HG03097 (cell line): ENCODE measurements around the gene ADAMTS19.

ENCODE experiments used
- ATAC-seq: cut with Tn5 transposase; IDR thresholded peaks from one replicate; pipeline ENCODE4 v1.9.1; 2021; ENCODE audit not compliant: unreplicated experiment, low FRiP score

Gene ADAMTS19

GRCh38 chr5:129661366-129662035 is 201.4 kb downstream of the ADAMTS19 start:
- ATAC-seq, result no peak

GRCh38 chr5:129664336-129664937 is 204.3 kb downstream of the ADAMTS19 start:
- ATAC-seq, result no peak

GRCh38 chr5:129670957-129671500 is 210.9 kb downstream of the ADAMTS19 start:
- ATAC-seq, result no peak

GRCh38 chr5:129672006-129672405 is 211.9 kb downstream of the ADAMTS19 start:
- no peak for ATAC-seq

- ATAC-seq, result no peak
Measured at GRCh38 chr5:129679671-129680070, 219.6 kb downstream of the ADAMTS19 start.

GRCh38 chr5:129687941-129688340 is 227.8 kb downstream of the ADAMTS19 start:
- no peak for ATAC-seq

DNA sequence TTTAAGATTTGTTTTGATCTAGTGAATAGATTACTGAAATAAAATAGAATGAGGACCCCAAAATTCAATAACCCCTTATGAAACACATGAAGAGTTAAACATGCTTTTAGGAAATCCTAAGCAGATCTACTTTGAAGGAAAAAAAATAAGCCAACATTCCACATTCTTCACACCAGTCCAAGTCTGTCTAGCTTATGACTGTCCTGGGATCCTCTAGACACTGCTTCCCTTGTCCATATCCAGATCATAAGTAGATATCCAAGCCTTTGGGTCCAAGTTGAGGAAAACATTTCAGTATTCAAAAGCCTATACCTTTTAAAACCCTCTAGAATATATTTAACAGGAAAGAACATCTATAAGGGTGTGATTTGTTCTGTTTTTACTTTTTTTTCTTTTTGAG is 228.9 kb downstream of the ADAMTS19 start:
- no peak for ATAC-seq

DNA sequence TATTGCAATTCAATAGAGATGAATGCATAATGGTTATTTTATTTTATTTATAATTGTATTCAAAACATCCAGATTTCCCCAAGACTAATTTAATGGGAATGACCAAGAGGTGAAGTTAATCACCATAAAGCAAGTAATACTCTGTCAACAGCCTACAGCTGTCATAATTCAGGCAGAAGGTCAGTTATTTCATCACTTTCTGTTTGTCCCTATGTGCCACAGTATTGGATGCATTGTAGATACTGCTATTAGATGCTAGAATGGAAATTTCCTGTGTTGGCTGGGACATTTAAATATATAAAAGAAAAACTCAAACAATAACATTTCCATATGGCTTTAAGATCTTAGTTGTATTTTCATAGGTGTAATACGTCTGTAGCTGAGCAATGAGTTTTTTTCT is 231.1 kb downstream of the ADAMTS19 start:
- ATAC-seq, result no peak

DNA sequence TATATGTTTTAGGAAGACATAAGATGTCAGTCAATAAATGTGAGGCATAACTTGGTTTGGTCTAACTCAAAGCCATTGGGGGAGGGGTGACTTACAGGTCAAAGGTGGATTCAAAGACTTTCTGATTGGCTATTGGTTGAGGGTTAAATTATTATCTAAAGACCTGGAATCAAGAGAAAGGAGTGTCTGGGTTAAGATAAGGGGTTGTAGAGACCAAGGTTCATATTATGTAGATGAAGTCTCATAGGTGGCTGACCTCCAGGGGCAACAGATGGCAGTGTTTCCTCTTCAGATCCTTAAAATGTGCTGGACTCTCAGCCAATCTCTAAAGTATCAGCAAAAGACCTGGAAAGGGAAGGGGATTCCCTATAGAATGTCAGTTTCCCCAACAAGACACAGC is 236.5 kb downstream of the ADAMTS19 start:
- no peak for ATAC-seq

DNA sequence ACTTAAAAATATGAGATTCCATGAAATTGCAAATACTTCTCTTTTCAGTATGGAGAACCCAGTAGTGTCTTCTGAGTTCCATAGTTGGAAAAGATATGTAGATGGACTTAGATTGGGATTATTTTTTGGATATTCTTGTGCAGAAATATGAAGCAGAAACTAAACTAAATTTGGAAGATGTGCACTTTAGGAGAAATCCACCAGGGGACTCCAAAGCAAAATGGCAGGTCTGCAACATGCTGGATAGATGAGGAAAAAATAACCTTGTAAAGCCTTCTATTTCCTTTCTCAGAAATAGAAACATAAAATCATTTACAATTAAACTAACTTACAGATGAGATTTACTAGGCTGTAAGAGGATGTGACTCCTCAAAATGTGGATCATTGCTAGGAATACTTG is 238.6 kb downstream of the ADAMTS19 start:
- no peak for ATAC-seq

DNA sequence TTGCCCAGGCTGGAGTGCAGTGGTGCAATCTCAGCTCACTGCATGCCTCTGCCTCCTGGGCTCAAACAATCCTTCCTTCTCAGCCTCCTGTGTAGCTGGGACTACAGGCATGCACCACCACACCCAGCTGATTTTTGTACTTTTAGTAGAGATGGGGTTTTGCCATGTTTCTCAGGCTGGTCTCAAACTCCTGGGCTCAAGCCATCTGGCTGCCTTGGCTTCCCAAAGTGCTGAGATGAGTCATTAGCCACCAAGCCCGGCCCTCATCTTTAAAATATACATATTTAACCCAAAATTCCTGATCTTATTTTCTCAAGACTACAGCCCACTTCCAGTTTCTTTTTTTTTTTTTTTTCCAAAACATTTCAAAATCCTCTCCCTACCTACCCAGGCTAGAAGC is 256.1 kb downstream of the ADAMTS19 start:
- ATAC-seq, result no peak

DNA sequence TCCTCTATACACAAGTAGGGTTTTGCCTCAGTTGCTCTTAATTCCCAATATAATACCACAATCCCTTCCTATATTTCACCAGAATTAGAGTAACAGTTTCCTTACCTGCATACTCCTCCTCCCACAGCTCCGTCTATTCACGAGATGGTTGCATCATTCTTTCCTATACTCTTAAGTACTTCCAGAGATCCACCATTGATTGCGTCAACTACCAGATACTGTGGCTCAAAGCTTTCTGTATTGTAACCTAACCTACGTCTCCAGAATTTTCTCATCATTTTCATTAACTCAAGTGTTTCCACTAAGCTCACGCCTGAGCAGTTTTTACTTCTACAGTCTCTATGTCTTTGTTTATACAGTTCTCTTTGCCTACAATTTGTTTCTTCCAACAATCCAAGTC is 256.6 kb downstream of the ADAMTS19 start:
- ATAC-seq, result no peak

GRCh38 chr5:129717751-129718310 is 257.7 kb downstream of the ADAMTS19 start:
- ATAC-seq, result no peak

- ATAC-seq, result no peak
Measured at GRCh38 chr5:129718471-129719090, 258.5 kb downstream of the ADAMTS19 start.

GRCh38 chr5:129724222-129724621 is 264.1 kb downstream of the ADAMTS19 start:
- no peak for ATAC-seq

- ATAC-seq, result no peak
Measured at GRCh38 chr5:129724647-129725046, 264.5 kb downstream of the ADAMTS19 start.

- no peak for ATAC-seq
Measured at GRCh38 chr5:129739773-129740172, 279.7 kb downstream of the ADAMTS19 start.

DNA sequence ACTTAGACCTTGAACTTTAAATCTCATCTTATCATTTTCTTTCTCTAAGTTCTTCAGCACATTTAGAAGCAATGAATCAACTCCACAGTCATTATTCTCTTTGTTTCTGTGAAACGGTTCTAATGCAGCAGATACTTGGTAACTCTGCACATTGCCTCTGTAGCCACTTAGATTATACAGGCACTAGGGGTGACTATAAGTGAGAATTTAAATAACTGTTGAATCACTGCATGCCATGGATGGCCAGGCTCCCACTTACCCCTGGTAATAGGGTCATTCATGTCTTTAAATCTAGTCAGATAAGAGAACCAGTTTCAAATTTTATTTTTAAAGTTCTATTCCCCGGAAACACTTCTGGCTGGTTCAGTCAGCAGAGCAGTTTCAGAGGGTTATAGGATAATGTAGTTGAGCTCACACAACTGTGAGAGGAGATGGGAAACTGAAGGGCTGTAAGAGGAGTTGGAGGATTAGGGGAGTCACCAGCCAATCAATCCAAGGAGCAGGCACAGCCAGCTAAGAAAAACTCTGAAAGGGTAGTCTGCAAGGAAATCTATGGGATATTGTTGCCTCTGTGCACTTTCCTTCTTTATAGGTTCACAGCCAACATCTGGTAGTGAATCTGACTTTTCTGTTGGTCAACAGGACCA is 283.6 kb downstream of the ADAMTS19 start:
- no peak for ATAC-seq

- no peak for ATAC-seq
Measured at GRCh38 chr5:129745997-129746396, 285.9 kb downstream of the ADAMTS19 start.

DNA sequence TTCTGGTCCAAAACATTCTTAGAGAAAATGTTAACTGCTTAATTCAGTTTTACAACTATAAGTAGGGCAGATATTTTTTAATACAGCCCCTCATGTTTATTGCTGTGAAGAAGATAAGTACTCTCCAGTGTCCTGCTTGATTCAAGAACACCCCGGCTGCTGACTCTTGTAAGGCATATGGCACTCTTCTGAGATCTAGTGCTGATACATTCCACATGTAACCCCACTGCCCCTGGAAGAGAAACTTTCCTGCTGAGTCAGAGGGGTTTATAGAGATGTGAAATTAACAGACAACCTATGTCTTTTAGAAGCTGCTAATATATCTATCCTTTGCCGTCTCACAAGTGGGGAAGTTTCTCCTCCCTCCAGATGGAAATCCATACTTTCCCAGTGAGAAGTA is 286.8 kb downstream of the ADAMTS19 start:
- no peak for ATAC-seq
